OCI-LY3 (cell line): ENCODE data around the gene ADGRF3.
"Not testable (repeated sequence)": the region's sequence is repeated elsewhere in the genome, so short reads cannot be mapped to it uniquely, and the experiment has no call there.

Source experiments
- H2AFZ ChIP-seq: fragments of 200-600, 300-600 bp; shearing (Covaris generic); 2 replicates; pipeline ENCODE4 v1.6.0; 2014; ENCODE audit warnings: antibody characterized with exemption, low read depth, low read length
- H3K27ac ChIP-seq: fragments of 200-600, 300-600 bp; sonication (generic); 2 replicates; pipeline ENCODE4 v1.5.1; 2014; ENCODE audit warnings: mild to moderate bottlenecking, low read length, moderate library complexity, mixed read lengths
- H3K27me3 ChIP-seq: fragments of 200-600, 300-600 bp; sonication (generic); 2 replicates; pipeline ENCODE4 v1.6.1; 2014; ENCODE audit warnings: low read depth, low read length, mixed read lengths
- H3K36me3 ChIP-seq: fragments of 200-600, 300-600 bp; sonication (generic); replicated peaks from 2 replicates; pipeline ENCODE3; 2014; ENCODE audit warnings: low read depth, low read length, mixed read lengths
- H3K4me1 ChIP-seq: fragments of 300-600, 200-600 bp; sonication (generic); 2 replicates; pipeline ENCODE4 v1.6.1; 2014; ENCODE audit warnings: low read length, mixed read lengths
- H3K4me2 ChIP-seq: fragments of 200-600, 300-600 bp; sonication (generic); 2 replicates; pipeline ENCODE4 v1.6.1; 2014; ENCODE audit warnings: low read length, mixed read lengths
- H3K4me3 ChIP-seq: fragments of 300-600, 200-600 bp; sonication (generic); 2 replicates; pipeline ENCODE4 v1.5.1; 2014; ENCODE audit warnings: antibody characterized with exemption, mild to moderate bottlenecking, low read length, moderate library complexity
- H3K79me2 ChIP-seq: fragments of 300-600, 200-600 bp; shearing (Covaris generic); 2 replicates; pipeline ENCODE4 v1.6.1; 2014; ENCODE audit warnings: mild to moderate bottlenecking, low read length, mixed read lengths
- H3K9ac ChIP-seq: fragments of 300-600, 200-600 bp; shearing (Covaris generic); 2 replicates; pipeline ENCODE4 v1.6.0; 2014; ENCODE audit warnings: mild to moderate bottlenecking, low read length, moderate library complexity
- H3K9me3 ChIP-seq: fragments of 200-600, 300-600 bp; shearing (Covaris generic); 2 replicates; pipeline ENCODE4 v1.6.1; 2014; ENCODE audit warnings: low read length, mixed read lengths; ENCODE audit not compliant: insufficient read depth
- H4K20me1 ChIP-seq: fragments of 200-600, 300-600 bp; sonication (generic); 2 replicates; pipeline ENCODE4 v1.6.1; 2016; ENCODE audit warnings: low read length, mixed read lengths; ENCODE audit not compliant: insufficient read depth
- CTCF ChIP-seq: fragments of 200-600, 300-600 bp; sonication (generic); IDR thresholded peaks from 2 replicates; pipeline ENCODE4 v1.5.1; 2014; ENCODE audit warnings: antibody characterized with exemption, low read length, low read depth
- EZH2phosphoT487 ChIP-seq: fragments of 200-600 bp; shearing (Covaris generic); IDR thresholded peaks from 2 replicates; pipeline ENCODE4 v1.6.1; 2018; ENCODE audit warnings: antibody characterized with exemption, mixed run types, low read depth

Gene ADGRF3

GRCh38 chr2:26273501-26273900, 73.1 kb downstream of the ADGRF3 start:
- TF ChIP-seq CTCF (no peak), EZH2phosphoT487 (no peak)
- H3K79me2 ChIP-seq, result no peaks in the 10 kb centered on the region
- H3K27me3 ChIP-seq, result no peaks in the 10 kb centered on the region
- peaks cover 2% of the 10 kb centered on the region for H3K36me3 ChIP-seq
- H3K9ac ChIP-seq, result no peak overlapping the region
- peaks cover 21% of the 10 kb centered on the region for H3K4me1 ChIP-seq
- H3K27ac ChIP-seq, result no peak overlapping the region
- H3K9me3 ChIP-seq, result no peaks in the 10 kb centered on the region
- no peak overlapping the region for H3K4me3 ChIP-seq
- peaks cover 7% of the 10 kb centered on the region; the same call in 1 of the 2 replicates for H4K20me1 ChIP-seq
- H3K4me2 ChIP-seq, result no peak overlapping the region
- no peak overlapping the region for H2AFZ ChIP-seq

GRCh38 chr2:26270373-26270772, 76.2 kb downstream of the ADGRF3 start:
- no peak for TF ChIP-seq EZH2phosphoT487
- TF ChIP-seq CTCF, result no peak
- H3K9ac ChIP-seq, result no peak overlapping the region

DNA sequence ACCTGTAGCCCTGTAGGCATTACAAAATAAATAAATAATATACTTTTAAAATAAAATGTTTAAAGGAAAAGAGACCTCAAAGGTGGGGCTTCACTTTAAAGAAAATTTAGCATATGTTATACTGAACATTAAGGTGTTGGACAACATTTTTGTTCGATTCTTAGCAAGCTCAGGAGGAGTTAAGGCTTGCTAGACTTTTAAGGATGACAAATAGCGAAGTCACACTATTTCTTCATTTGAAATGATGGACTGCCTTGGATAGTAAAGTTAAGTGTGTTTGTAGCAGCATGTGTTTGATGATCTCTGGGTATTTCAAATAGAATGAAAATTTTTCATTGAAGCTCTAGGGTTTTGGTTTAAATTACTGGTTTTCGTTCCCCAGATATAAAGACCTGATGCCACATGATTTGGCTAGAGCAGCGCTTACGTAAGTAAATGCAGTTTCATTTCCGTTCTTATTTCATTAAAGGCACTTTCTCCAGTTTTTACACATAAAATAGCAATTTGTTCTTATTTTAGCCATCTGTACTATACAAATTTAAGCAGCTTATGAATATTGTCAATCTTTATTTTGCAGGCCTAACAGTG, 76.9 kb downstream of the ADGRF3 start:
- Histone ChIP-seq H3K4me2 (peak overlapping the region; percentile 69), H3K4me3 (peak overlapping the region; percentile 35), H3K27ac (peak overlapping the region; percentile 39)

More at GRCh38 chr2:26270373-26270772, 76.2 kb downstream of the ADGRF3 start:
- Histone ChIP-seq H3K79me2 (no peaks in the 10 kb centered on the region), H4K20me1 (peaks cover 7% of the 10 kb centered on the region; the same call in 1 of the 2 replicates), H3K27me3 (no peaks in the 10 kb centered on the region), H3K4me1 (peaks cover 21% of the 10 kb centered on the region), H3K27ac (peak overlapping the region; percentile 39), H3K4me3 (peak overlapping the region; percentile 35), H3K36me3 (no peaks in the 10 kb centered on the region), H3K4me2 (peak overlapping the region; percentile 69), H3K9me3 (no peaks in the 10 kb centered on the region), H2AFZ (no peak overlapping the region)

GRCh38 chr2:26268670-26269385, 77.8 kb downstream of the ADGRF3 start:
- H3K9me3 ChIP-seq, H3K36me3 ChIP-seq, H3K27ac ChIP-seq: not testable (repeated sequence)

More for the DNA sequence above, 76.9 kb downstream of the ADGRF3 start:
- H4K20me1 ChIP-seq, result peaks cover 7% of the 10 kb centered on the region; the same call in 1 of the 2 replicates
- H2AFZ ChIP-seq, result no peak overlapping the region
- no peaks in the 10 kb centered on the region for H3K79me2 ChIP-seq
- no peak overlapping the region for H3K9ac ChIP-seq
- H3K4me1 ChIP-seq, result peaks cover 21% of the 10 kb centered on the region
- H3K27me3 ChIP-seq, result no peaks in the 10 kb centered on the region
- TF ChIP-seq EZH2phosphoT487 (no peak), CTCF (no peak)
- H3K36me3 ChIP-seq, result no peaks in the 10 kb centered on the region
- no peaks in the 10 kb centered on the region for H3K9me3 ChIP-seq

More at GRCh38 chr2:26268670-26269385, 77.8 kb downstream of the ADGRF3 start:
- H3K27me3 ChIP-seq, H3K4me3 ChIP-seq, H3K79me2 ChIP-seq, H2AFZ ChIP-seq, H4K20me1 ChIP-seq, H3K9ac ChIP-seq, H3K4me2 ChIP-seq: not testable (repeated sequence)
- peaks cover 21% of the 10 kb centered on the region for H3K4me1 ChIP-seq
